NCI-H2029 treated with DMSO at 0.1 percent for 48 hours (cell line): ENCODE data around the gene PPP2R2D.
"Not testable (repeated sequence)": the region's sequence is repeated elsewhere in the genome, so short reads cannot be mapped to it uniquely, and the experiment has no call there.

ENCODE experiments used
- DNase-seq: peaks from one replicate; lab custom pipeline; 2025; lab: John Stamatoyannopoulos, UW

Gene PPP2R2D

DNA sequence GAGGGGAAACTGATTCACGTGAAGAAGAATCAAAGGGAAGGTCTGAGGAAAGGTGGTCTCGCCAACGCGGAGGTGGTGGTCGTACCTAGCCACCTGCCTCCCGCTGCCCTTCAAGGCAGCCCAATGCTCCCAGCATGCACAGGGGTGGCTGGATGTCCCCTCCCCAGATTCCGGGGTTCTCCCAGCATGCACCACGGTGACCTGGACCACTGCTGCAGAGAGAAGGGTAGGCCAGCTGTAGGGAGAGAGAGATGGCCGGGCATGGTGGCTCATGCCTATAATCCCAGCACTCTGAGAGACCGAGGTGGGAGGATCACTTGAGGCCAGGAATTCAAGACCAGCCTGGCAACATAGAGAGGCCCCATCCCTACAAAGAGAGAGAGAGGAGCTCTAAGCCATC is 32.4 kb upstream of the PPP2R2D start:
- DNase-seq: no peak

DNA sequence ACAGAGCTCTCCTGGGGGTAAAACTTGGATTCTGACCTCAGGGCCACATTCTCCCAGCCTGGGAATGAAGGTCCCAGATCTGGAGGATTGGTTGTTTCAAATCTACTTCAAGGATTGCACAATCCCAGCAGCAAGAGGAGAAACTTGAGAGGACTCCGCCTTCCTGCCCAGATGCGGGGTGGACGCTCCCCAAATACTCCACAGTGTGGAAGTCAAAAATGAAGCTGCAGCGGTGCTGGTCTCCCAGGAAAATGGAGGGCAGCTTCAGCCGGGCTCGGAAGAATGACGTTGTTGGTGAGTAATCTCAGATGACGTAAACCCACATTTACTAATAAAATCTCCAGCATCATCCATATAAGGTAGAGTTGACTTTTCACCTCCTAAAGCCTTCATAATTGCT is 31.5 kb upstream of the PPP2R2D start:
- no peak for DNase-seq

DNA sequence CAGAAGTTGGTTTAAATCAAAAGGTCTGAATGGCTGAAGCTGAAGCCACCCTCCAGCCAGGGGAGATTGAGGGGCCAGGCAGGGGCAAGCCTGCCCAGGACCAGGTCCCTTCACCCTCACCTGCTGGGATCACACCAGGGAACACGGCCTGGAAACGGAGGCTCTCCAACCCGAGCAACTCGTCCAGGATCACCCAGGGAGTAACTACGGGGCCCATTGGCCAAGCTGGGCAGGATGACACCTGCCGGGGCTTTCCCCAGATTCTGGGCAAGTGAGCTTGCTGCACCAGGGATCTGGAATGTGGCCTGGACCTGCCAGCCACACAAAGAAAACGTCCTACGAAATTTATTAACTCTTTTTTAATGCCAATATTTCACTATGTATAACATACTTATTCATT is 30.4 kb upstream of the PPP2R2D start:
- DNase-seq: no peak

DNA sequence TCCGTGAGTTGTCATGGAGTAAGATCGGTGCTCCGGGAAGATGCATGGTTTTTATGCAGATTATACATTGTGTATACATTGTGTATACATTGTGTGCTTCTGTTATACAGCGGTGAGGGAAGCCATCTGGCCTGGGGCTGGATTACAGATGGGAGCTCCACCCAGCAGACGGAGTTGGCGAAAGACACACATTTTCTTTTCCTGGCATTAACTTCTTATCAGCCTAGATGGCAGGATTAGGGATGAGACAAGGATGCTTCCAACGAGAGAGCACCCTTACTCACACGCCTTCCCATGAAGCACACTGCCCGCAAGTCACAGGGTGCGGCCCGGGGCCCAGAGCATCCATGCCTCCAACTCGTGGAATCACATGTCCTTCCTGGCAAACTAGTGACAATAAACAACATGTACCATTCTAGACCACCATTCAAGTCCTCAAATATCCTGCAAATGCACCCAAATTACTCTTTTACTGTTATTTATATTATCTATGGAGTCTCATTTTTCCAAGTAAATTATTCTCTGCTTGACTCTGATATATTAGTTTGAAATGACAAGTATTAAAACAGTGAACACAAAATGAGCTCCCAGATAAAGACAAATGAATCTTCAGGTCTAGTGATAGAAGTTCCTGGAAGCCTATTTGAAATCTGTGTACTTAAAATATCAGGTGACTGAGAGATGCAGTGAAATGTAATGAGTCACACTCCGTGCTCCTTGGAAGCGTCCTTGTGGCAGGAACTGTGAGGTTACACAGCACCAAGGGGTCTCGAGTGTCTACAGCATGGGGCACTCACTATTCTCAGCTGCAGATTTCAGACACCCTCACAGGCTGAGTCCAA is 29.8 kb upstream of the PPP2R2D start:
- no peak for DNase-seq

DNA sequence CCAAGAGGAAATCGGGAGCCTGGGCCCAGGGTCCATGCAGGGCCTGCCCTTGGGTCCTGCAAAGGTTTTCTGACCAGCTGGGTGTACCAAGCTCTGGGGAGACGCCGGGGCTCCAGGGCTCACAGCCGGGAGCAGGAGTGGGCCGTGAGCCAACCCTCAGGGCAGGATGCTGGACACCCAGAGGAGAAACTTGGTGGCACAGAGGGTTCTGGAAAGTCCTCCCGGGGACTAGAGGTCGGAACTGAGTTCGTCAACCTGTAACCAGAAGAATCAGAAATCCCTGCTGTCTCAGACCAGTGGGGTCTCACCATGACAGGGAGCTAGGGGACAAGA is 29.2 kb upstream of the PPP2R2D start:
- no peak for DNase-seq

DNA sequence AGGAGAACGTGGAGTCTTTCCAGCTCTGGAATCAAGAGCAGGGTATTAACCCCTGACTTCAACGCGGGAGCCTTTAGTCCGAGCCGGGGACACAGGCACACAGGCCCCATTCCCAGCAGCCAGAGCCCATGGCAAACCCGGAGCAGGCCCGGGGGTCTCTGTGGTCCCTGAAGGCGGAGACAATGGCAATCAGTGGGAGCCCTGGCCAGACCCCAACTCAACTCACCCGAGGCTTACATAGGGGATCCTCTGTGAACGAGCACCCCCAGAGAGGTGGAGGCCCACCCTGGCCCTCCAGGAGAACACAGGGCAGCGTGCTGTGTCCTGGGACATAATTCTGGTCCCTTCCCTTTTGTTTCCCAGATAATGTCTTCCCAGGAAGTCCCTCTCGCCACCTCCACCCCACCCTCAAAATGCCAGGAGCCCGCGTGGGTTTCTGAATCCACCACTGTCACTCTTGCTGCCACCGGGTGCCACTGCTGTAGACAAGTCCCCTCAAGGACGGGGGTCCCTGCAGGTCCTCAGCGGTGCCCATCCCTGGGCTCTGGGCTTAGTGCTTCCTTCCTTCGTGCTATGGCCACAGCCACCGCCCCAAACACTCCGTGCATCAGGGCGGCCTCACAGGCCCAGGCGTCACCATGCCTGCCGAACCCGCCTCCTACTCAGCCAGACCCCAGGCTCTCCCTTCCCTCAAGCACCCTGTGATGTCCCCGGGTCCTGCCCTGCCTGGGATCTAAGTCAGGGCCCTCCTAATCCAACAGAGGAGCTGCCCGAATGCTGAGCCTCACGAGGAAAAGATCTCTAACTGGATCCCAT is 28.6 kb upstream of the PPP2R2D start:
- no peak for DNase-seq

DNA sequence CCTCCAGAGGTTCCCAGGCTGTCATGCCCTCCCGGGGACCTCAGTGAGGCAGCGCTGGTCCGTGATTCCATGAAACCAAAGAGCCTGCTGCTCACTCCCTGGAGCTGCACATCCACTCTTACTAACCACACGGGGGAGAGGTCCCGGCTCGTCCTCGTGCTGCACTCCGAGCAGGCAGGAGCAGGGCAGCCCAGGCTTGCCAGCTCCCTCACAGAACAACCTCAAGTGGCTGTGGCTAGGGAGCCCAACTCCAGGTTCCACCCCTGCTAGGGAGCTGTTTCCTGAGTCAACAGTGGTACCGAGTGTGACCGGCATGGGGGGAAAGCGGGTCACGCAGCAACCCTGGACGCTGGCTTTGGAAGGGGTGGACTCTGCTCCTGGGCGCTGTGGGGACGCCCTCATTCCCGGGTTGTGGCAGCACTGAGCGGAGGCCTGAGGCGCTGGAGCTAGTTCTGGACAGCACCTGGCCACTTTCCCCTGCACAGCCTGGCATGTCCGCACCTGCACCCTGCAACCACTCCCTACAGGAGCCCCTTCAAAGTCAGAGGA is 27.9 kb upstream of the PPP2R2D start:
- DNase-seq: no peak

DNA sequence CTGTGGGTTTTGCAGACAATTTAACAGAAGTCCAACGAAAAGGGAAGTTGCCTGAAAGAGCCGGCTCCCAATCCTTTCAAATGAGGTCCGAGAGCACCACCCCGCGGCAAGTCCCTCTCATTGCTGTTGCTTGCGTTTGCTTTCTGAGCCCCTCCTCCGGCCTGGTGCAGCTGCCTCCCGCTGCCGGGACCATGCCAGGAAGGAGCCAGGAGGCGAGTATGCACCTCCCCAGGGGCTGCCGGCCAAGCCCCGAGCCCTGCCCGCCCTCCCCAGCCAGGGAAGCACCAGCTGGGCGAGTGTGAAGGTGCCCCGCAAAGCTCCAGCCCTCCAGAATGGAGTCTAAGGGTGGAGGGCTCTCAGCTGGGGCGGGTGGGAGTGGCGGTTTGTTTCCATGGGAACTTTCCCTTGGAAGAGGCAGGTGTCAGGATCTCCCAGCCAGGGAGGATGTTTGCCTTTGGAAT is 25.8 kb upstream of the PPP2R2D start:
- DNase-seq: peak; percentile 47

DNA sequence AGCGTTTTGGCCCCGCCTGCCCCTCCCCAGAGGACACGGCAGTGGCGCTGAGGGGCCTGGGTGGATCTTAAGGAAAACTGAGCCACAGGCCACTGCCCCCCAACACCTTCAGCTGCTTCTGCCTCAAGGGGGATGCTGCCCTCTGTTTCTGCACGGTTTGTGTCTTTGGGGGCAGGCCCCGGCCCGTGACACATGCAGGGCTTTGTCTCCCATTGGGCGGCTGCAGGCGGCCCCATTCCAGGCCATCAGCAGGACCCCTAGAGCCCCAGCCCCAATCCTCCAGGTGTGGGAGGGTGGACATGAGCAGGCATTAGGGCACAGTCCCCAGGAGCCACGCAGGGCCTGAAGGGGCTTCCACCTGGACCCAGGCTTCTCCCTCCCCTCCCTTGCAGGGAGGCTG is 25.3 kb upstream of the PPP2R2D start:
- DNase-seq: no peak

DNA sequence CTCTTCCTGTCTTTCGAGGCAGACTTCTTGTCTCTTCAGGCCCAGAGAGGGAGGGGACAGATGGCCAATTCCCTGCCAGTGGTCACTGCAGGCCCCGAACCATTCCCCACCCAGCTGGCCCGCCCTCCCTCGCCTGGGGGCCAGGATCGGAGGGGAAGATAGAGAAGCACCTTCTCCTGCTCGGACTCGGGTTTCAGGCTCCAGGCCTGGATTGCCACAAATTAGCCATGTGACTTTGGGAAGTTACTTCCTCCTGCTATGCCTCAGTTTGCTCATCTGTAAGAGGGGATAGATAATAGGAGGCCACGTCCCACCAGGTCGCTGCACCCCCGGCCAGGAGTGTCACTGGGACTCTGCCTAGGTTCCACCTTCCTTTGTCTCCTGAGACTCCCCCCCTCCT is 24.8 kb upstream of the PPP2R2D start:
- no peak for DNase-seq

DNA sequence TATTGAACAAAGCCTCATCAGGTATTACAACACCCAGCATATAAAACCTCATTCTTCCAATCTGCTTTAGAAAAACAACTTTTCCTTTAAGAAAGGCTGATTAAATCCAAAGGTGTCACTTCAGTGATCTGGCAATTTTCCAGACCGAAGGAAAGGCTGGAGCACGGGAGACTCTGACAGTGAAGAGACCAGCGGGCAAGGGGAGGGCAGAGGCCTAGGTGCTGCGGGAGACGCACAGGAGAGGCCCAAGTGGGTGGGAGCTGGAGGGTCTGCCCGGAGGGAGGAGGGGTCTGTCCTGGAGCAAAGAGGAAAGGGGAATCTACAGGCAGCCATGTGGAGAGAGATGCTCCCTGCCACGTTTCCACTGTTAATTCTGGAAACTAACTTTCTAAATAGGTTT is 24.3 kb upstream of the PPP2R2D start:
- no peak for DNase-seq

DNA sequence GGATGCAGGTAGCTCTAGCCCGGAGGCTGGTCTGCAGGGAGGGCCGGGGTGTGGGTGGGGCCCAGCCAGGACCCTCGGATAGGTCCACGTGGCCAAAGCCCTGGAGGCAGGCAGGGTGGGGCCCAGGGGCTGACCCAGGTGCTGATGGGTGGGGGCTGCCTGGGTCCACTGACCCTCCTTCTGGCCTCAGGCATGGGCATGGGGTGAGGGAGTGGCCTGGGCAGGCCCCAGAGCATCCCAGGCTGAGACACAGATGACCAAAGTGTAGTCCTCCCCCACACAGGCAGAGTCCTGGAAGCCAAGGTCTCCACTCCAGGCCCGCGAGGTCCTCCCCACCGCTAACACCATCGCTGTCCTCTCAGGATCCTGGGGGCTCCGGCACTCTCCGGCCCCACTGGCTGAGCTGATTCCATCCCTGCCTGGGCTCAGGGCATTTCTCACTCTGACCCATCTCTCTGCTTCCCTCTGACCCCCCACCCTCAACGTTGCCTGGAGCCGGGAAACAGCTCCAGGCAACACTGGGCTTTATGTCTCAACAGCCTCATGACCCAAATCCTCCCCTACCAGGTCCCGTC is 20.7 kb upstream of the PPP2R2D start:
- no peak for DNase-seq

DNA sequence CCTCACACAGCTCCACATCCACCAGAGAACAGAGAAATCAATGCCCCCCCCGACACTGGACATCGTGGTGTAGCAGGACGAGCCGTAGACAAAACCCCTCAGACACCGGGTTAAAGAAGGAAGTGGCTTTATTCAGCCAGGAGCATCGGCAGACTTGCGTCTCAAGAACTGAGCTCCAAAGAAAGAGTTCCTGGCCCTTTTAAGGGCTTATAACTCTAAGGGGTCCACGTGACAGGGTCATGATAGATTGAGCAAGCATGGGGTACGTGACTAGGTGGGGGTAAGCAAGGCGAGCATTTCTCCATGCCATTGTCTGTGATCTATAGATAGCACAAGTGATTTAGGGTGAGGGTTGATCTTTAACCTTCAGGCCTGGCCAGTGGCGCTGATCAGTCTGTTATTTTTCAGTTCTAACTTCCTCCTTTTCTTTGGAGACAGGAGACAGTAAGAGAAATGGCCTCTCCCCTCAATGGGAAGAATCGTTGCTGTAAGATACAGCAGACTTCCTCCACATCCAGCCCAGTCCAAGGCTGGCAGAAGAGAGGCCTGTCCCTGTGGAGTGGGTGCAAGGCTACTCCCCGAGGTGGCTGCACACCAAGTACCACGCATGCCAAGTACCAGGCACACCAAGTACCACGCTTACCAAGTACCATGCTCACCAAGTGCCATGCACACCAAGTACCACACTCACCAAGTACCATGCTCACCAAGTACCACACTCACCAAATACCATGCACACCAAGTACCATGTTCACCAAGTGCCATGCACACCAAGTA is 19.5 kb upstream of the PPP2R2D start:
- no peak for DNase-seq

DNA sequence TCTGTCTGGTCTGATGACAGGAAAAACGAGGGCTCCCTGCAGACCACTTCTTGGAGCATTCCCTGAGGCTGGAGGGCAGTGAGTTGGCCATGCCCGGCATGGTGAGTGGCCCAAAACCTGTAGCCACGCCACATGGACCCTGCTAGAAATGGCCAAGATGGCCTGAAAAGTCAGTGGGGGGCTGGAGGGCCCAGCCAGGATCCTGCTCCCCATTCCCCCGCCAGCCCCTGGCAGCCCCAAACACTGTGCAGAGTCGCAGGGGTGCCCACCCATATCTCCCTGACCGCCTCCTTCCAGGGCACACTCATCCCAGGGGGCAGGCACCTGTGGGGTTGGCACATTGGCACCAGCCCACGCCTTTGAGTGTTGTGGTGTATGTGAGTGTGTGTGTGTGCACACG is 18.7 kb upstream of the PPP2R2D start:
- no peak for DNase-seq

DNA sequence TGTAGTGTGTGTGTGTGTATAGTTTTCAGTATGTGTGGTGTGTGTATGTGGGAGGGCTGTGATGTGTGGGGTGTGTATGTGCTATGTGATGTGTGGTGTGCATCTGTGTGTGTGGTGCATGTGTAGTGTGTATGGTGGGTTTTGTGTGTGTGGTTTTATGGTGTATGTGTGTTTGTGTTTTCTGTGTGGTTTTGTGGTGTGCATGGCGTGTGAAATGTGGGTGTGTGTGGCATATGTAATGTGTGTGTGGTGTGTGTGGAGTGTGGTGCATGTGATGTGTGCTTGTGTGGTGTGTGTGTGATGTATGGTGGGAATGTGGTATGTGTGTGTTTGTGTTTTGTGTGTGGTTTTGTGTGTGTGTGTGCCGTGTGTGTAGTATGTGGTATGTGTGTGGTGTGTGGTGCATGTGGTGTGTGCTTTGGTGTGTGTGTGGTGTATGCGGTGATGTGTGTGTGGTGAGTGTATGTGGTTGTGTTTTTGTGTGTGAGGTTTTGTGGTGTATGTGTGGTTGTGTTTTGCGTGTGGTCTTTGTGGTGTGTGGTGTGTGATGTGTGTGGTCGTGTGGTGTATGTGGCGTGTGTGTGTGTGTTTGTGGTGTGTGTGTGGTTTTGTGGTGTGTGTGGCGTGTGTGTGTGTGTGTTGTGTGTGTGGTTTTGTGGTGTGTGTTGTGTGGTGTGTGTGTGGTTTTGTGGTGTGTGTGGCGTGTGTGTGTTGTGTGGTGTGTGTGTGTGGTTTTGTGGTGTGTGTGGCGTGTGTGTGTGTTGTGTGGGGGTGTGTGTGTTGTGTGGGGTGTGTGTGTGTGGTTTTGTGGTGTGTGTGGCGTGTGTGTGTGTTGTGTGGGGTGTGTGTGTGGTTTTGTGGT is 18.0 kb upstream of the PPP2R2D start:
- no peak for DNase-seq

DNA sequence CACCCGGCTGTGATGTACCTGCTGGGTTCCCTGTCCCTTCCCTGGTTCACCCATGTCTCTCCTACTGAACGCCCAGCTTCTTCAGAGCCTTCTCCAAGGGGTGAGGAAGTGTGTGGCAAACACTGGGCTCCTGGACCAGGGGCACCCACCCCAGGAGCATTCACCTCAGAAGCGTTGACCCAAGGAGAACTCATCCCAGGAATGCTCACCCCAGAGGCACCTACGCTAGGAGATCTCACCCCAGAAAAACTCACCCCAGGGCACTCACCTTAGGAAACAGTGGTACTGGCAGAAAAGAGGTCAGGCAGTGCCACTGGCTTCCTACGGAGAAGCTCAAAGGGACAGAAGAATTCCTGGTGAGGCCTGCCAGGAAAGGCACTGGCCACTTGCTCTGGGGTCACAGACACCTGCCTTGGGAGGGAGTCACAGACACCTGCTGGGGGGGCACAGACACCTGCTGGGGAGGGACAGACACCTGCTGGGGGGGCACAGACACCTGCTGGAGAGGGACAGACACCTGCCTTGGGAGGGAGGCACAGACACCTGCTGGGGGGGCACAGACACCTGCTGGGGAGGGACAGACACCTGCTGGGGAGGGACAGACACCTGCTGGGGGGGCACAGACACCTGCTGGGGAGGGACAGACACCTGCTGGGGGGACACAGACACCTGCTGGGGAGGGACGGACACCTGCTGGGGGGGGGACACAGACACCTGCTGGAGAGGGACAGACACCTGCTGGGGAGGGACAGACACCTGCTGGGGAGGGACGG is 17.0 kb upstream of the PPP2R2D start:
- DNase-seq: not testable (repeated sequence)

DNA sequence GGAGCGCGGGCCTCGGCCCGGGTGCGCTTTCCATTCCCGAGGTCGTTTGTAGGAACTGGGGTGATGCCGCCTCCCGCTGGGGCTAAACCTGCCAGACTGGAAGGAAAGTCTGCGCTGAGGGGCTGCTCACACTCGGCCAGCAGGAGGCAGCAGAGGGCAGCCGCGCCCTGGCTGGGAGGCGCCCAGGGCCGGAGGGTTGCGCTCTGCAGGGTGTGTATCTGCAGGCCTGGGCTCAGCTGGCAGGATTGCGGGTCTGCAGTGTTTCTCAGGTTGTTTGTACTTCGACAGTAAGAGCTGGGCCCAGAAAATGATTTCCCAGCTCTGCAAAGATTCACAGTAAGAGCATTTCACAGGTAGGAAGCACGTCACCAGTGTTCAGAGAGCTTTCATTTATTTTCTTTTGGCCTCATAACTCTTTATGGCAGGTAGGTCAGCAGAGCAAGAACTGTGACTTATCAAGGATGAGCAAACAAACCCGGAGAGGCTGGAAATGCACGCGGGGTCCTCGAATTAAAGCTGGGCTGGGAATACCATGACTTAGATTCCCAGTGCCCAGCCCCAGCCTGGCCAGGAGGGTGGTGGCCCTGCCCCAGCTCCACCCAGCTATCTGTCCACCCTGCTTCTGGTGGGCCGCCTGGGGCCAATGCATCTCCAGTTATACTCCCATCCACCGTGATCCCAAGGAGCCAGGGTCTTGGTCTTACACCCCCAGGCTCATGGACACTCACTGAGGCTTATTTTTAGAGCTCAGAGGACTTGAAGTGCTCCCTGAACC is 15.2 kb upstream of the PPP2R2D start:
- no peak for DNase-seq

DNA sequence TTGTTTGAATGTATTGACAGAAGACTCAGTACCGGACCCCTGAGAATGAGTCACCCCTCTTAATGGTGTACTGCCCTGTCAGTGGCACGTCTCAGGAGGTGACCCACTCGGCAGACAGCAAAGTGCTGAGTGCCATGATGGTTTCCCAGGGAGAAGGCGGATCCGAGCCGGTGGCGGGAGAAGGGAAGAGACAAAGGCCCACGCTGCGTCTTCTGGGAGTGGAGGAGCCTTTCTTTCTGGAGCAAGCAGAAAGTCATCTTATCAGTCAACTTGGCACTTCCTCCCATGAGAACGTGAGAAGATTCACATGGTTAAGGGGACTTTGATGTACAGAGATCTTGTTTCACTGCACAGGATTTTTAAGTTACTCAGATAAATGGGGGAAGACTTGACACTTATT is 14.6 kb upstream of the PPP2R2D start:
- DNase-seq: no peak

DNA sequence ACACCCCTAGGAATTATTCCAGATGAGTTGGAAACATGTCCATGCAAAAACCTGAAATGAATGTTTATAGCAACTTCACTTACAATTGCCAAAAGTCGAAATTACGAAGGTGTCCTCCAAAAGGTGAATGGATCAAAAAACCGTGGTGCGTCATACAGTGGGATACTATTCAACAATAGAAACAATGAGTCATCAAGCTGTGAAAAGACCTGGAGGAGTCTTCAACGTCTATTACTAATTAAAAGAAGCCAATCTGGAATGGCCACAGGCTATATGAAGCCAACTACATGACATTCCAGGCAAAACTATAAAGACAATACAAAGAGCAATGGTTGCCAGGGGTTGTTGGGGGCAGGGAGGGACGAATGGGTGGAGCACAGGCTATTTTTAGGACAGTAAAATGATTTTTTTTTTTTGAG is 12.6 kb upstream of the PPP2R2D start:
- DNase-seq: no peak
